Measurements from ENCODE around the gene S100A16.

DNA sequence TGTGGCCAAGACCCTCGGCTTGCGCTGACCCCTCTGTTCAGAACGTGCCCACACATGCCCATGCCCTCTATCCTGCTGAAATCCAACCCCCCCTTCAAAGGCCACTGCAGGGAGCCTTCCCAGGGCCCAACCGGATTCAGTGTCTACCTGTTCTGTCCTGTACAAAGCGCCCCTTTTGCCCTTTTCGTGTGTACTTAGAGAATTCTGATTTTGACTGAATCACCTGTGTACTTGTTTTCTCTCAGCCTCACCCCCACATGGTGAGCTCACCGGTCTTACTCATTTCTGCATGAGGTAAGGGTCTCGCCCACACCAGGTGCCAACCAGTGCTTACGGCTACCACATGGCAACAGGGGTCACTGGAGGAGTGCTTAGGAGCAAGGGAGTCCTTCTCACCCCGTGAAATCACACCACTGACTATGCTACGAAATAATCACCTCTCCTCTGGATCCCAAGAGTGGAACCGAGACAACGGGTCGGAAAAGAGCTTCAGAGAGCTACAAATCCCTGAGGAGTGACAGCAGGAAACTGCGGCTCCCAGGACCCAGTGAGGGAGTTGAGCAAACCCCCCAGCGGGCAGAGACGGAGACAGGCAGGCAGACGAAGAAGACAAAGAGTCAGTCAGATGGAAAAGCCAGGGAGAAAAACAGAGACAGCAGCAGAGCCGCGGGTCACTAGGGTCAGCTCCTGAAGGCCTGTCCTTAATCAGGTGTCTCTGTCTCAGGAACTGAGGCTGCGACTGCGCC is 45.1 kb downstream of the S100A16 start:
- TF ChIP-seq POLR2AphosphoS5 (IDR thresholded peaks at IDR 0.05; ENCODE audit: borderline replicate concordance, low read depth, low read length) (no peak), EZH2 (IDR thresholded peaks at IDR 0.05) (no peak), FOXP2 (optimal IDR thresholded peaks at IDR 0.05; ENCODE audit: control extremely low read depth, extremely low read length, insufficient read depth) (no peak)
